Heart left ventricle (tissue), 16 donors: ENCODE data around the gene SUDS3. TPM values are rescaled to one million over a fixed set of nuclear protein-coding genes. Genes with fewer than 3 reads are reported as not detected.

Source experiments
- ATAC-seq, 4 donors: fragments of 200-7000 bp; cut with Tn5 transposase; one replicate each; pipeline ENCODE4 v1.9.1; 2020 to 2022; ENCODE audit warnings: moderate library complexity in 4 of 4, mild to moderate bottlenecking in 3 of 4, moderate number of reproducible peaks in 1 of 4
- DNase-seq, 5 donors: peaks; one replicate each; pipeline ENCODE4 v3.0.0-alpha.2; 2020
- H3K27ac ChIP-seq, 12 donors: fragments of 200-600 bp; sonication (generic) in 4 of 12; one replicate each; pipeline versions ENCODE4 v1.5.0 to v1.8.0; 2016 to 2022; ENCODE audit warnings: mild to moderate bottlenecking in 2 of 12
- H3K27me3 ChIP-seq, 9 donors: fragments of 200-600 bp; sonication (generic) in 2 of 9; one replicate each; pipeline versions ENCODE4 v1.5.1 to v1.8.0; 2016 to 2022; ENCODE audit warnings: mild to moderate bottlenecking in 3 of 9
- H3K36me3 ChIP-seq, 9 donors: fragments of 200-600 bp; sonication (generic) in 2 of 9; one replicate each; pipeline versions ENCODE4 v1.5.0 to v1.8.0; 2018 to 2022; ENCODE audit warnings: mild to moderate bottlenecking in 2 of 9
- H3K4me1 ChIP-seq, 12 donors: fragments of 200-600 bp; sonication (generic) in 4 of 12; one replicate each; pipeline versions ENCODE4 v1.5.0 to v1.8.0; 2016 to 2022; ENCODE audit warnings: mild to moderate bottlenecking in 3 of 12
- H3K4me3 ChIP-seq, 12 donors: fragments of 200-600 bp; sonication (generic) in 4 of 12; one replicate each; pipeline versions ENCODE4 v1.5.0 to v1.8.0; 2017 to 2022; ENCODE audit warnings: mild to moderate bottlenecking in 9 of 12, moderate library complexity in 4 of 12
- H3K9me3 ChIP-seq, 12 donors: fragments of 200-600 bp; sonication (generic) in 4 of 12; one replicate each; pipeline versions ENCODE4 v1.5.0 to v1.8.0; 2016 to 2022; ENCODE audit warnings: mild to moderate bottlenecking in 1 of 12
- CTCF ChIP-seq, 12 donors: fragments of 200-600 bp; sonication (generic) in 4 of 12; IDR thresholded peaks; one replicate each; pipeline versions ENCODE4 v1.5.0 to v1.8.0; 2018 to 2022; ENCODE audit warnings: antibody characterized with exemption in 12 of 12, mild to moderate bottlenecking in 5 of 12
- POLR2A ChIP-seq, 2 donors: fragments of 450-650 bp; IDR thresholded peaks; one replicate each; pipeline ENCODE4 v1.6.1; 2017; ENCODE audit warnings: antibody characterized with exemption in 2 of 2, mild to moderate bottlenecking in 2 of 2, moderate library complexity in 2 of 2
- whole genome bisulfite sequencing, 4 donors: extraction: QIAGEN DNeasy Blood & Tissue Kit in 2 of 4; methylation state at CpG; one replicate each; pipeline versions ENCODE4 v1.1.5 to v1.1.7; 2013 to 2018; 5-methylcytosine and 5-hydroxymethylcytosine counted together
- intact Hi-C, 10 donors: fragments of 100-400 bp; cut with DNase I; formaldehyde crosslinking; loops; one replicate each; pipeline versions ENCODE4 v1.11.1 to v1.14.2; 2022
- long read RNA-seq, 3 donors: library from polyadenylated mRNA; unstranded; transcript quantifications; one replicate each; pipeline ENCODE4 v2.0.0, GENCODE V29; 2020 to 2021
- polyA plus RNA-seq, 2 donors: library from polyadenylated mRNA; stranded (reverse); fragments of 200-250 nt; gene quantifications; one replicate each; pipeline ENCODE4 v1.2.3, GENCODE V29; 2013
- total RNA-seq, 9 donors: library from RNA; depleted of rRNA in 2 of 9; stranded (reverse); fragments of >200 nt in 2 of 9; fragmentation: NEBNext Ultra II Directional in 3 of 9; extraction: Animal tissue kit (Norgen Biotek cat#: 25700) in 3 of 9; gene quantifications; one replicate each; pipeline versions ENCODE4 v1.1.0 to v1.2.4, GENCODE V29; 2016 to 2023
- donor health status: ischemic (EF 13 %, LVEDD 7.1; RV severe dilation, severe dysfunction).
- donor health status: healthy with polysubstance abuse.
- donor health status: DM: no; HTN: yes; CAD: no.
- donor health status: DM: no; HTN: no; CAD: no.
- donor health status: ischemic (EF 25% LVEDD 6.9; RV normal size, moderate dysfunction).
- donor health status: ischemic (EF 25% LVEDD 5.7; RV mildly dilated, moderate dysfunction).
- donor health status: healthy.
- donor health status: DM: yes; HTN: yes; CAD: no.
- donor health status: ischemic (EF 35%, LVEDD 5.7; RV mildly dilated, moderate dysfunction).
- donor health status: nonischemic (EF 11% LVEDD 7.7; RV severe dilation, severe dysfunction).
- donor health status: DM: yes; HTN: yes; CAD: no.
- donor health status: PGD.
- donor health status: ischemic (EF 29% LVEDD 5.4; RV normal size, mild dysfunction).
- donor health status: nonischemic (EF 23%, LVEDD 6.1; RV moderate dilation, normal function).

The SUDS3 gene, protein sequence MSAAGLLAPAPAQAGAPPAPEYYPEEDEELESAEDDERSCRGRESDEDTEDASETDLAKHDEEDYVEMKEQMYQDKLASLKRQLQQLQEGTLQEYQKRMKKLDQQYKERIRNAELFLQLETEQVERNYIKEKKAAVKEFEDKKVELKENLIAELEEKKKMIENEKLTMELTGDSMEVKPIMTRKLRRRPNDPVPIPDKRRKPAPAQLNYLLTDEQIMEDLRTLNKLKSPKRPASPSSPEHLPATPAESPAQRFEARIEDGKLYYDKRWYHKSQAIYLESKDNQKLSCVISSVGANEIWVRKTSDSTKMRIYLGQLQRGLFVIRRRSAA
- total RNA-seq (10 to 100 TPM; 18.8 to 32.1 (median 21.8) TPM), polyA plus RNA-seq (10 to 100 TPM in 1 of 2 donors, 1 to 10 TPM in 1; 8.0 to 16.8 TPM)
- long read RNA-seq, donor 1, full-length matches to known transcripts: 28 of 35 reads
- long read RNA-seq, donor 1, partial matches to known transcripts: 3 of 35 reads
- long read RNA-seq, donor 1, other reads (novel, unspliced or antisense): 4 of 35 reads
- long read RNA-seq, donor 2, full-length matches to known transcripts: 47 of 64 reads
- long read RNA-seq, donor 2, partial matches to known transcripts: 5 of 64 reads
- long read RNA-seq, donor 2, other reads (novel, unspliced or antisense): 12 of 64 reads
- long read RNA-seq, donor 3, full-length matches to known transcripts: 43 of 54 reads
- long read RNA-seq, donor 3, partial matches to known transcripts: 4 of 54 reads
- long read RNA-seq, donor 3, other reads (novel, unspliced or antisense): 7 of 54 reads

DNA sequence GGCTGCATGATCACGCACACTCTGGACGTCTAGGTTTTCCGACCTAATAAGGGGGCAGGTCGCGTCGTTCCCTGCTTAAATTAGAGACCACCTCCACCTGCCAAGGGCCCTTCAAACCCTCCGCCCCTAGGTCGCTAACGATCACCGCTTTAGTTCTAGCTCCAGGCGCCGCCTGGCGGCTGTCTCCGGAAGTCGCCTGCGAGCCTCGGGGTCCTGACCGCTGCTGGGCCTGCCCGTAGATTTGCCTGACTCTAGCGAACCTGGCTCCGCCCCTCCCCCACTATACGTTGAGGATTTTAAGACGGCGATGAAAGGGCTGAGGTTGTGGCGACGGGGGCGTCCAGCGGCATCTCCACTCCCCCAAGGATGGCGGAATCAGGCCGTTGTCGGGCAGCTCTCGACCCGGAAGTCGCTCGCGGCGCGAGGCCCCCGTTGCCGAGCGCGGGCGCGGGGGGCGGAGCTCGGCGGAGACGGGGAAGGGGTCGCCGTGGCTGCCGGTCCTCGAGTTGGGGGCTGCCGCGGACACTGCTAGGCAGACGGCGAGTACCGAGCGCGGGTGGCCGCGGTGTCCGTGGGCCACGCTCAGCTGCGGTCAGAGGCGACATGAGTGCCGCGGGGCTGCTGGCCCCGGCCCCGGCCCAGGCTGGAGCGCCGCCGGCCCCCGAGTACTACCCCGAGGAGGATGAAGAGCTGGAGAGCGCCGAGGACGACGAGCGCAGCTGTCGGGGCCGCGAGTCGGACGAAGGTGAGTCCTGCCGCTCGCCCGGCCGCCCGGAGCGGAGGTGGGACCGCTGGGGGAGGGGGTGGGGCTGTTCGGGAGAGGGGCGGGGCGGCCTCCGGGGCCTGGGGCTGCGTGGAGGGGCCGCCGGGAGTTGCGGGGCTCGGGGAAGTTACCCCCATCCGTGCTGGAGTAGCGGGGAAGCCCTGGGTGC is at the start of gene SUDS3:
Gene SUDS3, plus strand, starts transcription at position 467 of the 932 bp plus-strand sequence. Its CDS starts 137 bp downstream, at position 604.
- peaks cover 0 to 55% (median 29%) of the 10 kb centered on the region in 12 donors for H3K4me1 ChIP-seq
- H3K36me3 ChIP-seq: peaks cover 0 to 28% (median 22%) of the 10 kb centered on the region in 9 donors
- peak within 1 kb of the TSS; percentile 85 to 98 (median 94) for H3K27ac ChIP-seq
- intact Hi-C loops: loop anchor here (1.0 to 10.0 kb wide), 10 partner anchors 194 to 504 kb away; partner anchors contain the start of gene WSB2 (in 2 of the 10)
- DNase-seq (peak; percentile 90 to 96 (median 92)), ATAC-seq (peak; percentile 8 to 49 (median 43))
- 0% methylated on average over 38 to 102 of the region's 102 CpGs for WGBS, 4 donors
- H3K27me3 ChIP-seq: no peaks in the 10 kb centered on the region
- H3K4me3 ChIP-seq: peak within 1 kb of the TSS; percentile 85 to 100 (median 98)
- H3K9me3 ChIP-seq: no peaks in the 10 kb centered on the region
- peak in 1 of 2 donors; percentile 64 for TF ChIP-seq POLR2A (IDR thresholded peaks at IDR 0.05)
- peak; percentile 88 to 100 (median 97) for TF ChIP-seq CTCF (IDR thresholded peaks at IDR 0.05)

DNA sequence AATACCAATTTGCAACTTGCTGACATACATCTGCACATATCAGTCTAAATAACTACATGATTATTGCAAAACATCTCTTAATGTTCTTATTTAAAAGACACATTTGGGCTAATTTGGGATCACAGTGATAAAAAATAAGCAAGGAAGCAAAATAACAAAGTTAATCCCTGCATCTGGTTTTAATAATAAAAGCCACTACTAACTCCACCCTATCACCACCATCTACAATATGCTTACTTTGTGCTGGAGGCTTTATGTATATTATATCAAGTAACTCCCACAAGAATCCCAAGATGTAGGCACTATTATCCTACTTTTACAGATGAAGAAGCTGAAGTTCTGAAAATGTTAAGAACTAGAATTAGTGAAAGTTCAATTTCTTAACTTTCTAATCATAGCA is 49.4 kb upstream of the SUDS3 start:
- no peak for DNase-seq
- peaks cover 0 to 49% (median 13%) of the 10 kb centered on the region in 12 donors for H3K4me1 ChIP-seq
- ATAC-seq: no peak
- H3K27ac ChIP-seq: no peak overlapping the region
- H3K9me3 ChIP-seq: no peaks in the 10 kb centered on the region
- no peaks in the 10 kb centered on the region for H3K36me3 ChIP-seq
- TF ChIP-seq CTCF (IDR thresholded peaks at IDR 0.05) (no peak), POLR2A (IDR thresholded peaks at IDR 0.05) (no peak)
- H3K4me3 ChIP-seq: no peak overlapping the region
- no peaks in the 10 kb centered on the region for H3K27me3 ChIP-seq
- intact Hi-C loops: no loop called here

DNA sequence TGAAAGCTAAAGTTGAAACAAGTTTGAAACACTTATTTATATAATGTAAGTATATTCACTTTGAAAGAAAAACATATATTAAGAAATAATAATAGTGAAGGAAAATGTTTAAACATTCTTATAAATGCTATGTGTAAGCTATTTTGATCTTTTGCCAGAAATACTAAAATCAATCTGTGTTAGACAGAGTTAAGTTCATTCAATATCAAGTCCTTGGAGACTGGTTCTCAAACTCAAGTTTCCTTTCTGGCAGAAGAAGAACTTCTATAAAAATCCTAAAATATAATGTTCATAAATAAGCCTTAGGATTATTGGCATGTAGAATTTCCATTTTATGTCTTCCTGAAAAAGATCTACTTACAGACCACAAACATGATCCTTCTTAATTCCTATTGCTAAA is 49.0 kb upstream of the SUDS3 start:
- TF ChIP-seq CTCF (IDR thresholded peaks at IDR 0.05) (no peak), POLR2A (IDR thresholded peaks at IDR 0.05) (no peak)
- ATAC-seq (no peak), DNase-seq (no peak)
- Histone ChIP-seq H3K4me3 (no peak overlapping the region), H3K27me3 (no peaks in the 10 kb centered on the region), H3K27ac (no peak overlapping the region), H3K4me1 (peaks cover 0 to 53% (median 13%) of the 10 kb centered on the region in 12 donors), H3K36me3 (no peaks in the 10 kb centered on the region), H3K9me3 (no peaks in the 10 kb centered on the region)
- intact Hi-C loops: no loop called here
